HG02973 (cell line): ENCODE results near the gene A4GALT.
A peak's percentile ranks its signal among the peaks of the same experiment; 100 is the strongest.
"Not testable (repeated sequence)": the region's sequence is repeated elsewhere in the genome, so short reads cannot be mapped to it uniquely, and the experiment has no call there.

ENCODE experiments used
- ATAC-seq: cut with Tn5 transposase; IDR thresholded peaks from one replicate; pipeline ENCODE4 v1.9.1; 2021; ENCODE audit warnings: moderate library complexity; ENCODE audit not compliant: unreplicated experiment

Gene A4GALT

DNA sequence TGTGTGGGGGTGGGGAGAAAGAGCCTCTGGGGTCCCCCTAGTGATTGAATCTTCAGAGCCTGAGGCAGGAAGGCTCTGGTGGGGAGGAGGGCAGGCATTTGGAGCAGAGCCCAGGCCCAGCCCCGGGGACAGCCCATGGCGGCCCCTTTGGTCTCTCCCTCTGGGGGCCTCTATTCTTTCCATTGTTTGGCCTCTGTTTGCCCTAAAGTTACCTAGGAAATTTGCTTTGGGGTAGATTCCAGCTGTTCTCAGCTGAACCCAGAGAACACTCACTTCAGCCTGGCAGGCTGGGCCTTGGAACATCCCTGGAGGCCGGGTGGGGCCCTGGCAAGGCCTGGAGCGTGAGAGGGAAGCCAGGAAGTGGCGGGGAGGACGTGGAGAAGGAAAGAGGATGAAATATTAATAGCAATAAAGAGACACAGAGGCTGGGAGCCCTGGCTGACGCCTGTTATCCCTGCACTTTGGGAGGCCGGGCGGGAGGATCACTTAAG lies 22.9 kb upstream of the A4GALT start:
- ATAC-seq: no peak

DNA sequence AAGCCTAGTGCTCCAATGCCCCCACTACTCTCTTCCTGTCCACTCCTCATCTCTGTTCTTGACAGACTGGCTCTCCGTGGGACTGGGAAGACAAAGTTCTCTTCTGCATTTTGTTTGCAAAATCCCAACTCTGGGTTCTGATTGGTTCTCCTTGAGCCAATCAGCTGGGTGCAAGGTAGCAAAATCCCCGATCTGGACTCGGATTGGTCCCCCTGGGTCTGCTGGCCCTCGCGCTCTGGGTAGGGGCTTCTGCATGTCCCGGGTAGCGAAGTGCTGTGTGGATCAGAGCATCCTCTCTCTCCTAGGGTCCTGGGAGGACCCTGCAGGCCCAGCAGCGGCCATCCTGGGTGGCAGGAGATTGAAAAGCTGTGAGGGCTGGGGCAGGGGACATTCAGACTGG lies 22.3 kb upstream of the A4GALT start:
- no peak for ATAC-seq

- ATAC-seq: not testable (repeated sequence)
These were observed 19.6 kb upstream of the A4GALT start for GRCh38 chr22:42740320-42740719.

DNA sequence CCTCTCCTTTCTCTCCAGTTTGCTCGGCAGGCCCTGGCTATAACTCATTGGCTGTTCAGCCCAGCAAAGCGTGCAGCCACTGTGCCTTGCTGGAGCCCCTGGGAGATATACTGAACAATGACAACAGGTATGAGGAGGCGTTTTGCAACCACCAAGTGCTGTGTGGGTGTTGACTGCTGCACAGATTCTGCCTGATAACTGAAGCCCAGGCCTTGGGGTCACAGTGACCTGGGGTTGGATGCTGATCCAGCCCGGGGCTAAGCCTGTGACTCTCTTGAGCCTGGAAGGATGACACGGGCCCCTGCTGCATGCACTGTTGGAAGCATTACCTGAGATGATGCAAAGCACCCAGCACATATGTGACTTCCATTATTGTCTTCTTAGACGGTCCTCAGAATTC lies 13.7 kb upstream of the A4GALT start:
- ATAC-seq: no peak

DNA sequence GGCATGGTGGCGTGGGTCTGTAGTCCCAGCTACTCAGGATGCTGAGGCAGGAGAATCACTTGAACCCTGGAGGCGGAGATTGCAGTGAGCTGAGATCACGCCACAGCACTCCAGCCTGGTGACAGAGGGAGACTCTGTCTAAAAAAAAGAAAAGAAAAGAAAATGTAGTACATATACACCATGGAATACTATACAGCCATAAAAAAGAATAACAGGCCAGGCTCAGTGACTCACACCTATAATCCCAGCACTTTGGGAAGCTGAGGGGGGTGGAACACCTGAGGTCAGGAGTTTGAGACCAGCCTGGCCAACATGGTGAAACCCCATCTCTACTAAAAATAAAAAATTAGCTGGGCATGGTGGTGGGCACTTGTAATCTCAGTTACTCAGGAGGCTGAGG lies 12.7 kb upstream of the A4GALT start:
- ATAC-seq: not testable (repeated sequence)

- no peak for ATAC-seq
These were observed 11.4 kb upstream of the A4GALT start for GRCh38 chr22:42732081-42732480.

DNA sequence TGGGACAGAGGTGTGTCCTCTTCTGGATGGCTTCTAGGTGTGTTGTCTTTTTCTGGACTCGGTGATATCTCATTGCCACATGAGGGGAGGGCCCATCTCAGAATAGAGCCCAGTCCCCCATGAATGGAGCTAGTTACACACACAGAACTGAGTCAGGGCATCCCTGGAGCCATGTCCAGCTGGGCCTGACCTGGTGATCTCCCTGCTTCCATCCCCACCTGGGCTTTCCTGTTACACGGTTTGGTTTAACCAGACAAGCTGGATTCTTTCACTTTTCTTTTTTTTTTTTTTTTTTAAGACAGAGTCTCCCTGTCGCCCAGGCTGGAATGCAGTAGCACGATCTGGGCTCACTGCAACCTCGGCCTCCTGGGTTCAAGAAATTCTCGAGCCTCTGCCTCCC lies 6.1 kb upstream of the A4GALT start:
- no peak for ATAC-seq

DNA sequence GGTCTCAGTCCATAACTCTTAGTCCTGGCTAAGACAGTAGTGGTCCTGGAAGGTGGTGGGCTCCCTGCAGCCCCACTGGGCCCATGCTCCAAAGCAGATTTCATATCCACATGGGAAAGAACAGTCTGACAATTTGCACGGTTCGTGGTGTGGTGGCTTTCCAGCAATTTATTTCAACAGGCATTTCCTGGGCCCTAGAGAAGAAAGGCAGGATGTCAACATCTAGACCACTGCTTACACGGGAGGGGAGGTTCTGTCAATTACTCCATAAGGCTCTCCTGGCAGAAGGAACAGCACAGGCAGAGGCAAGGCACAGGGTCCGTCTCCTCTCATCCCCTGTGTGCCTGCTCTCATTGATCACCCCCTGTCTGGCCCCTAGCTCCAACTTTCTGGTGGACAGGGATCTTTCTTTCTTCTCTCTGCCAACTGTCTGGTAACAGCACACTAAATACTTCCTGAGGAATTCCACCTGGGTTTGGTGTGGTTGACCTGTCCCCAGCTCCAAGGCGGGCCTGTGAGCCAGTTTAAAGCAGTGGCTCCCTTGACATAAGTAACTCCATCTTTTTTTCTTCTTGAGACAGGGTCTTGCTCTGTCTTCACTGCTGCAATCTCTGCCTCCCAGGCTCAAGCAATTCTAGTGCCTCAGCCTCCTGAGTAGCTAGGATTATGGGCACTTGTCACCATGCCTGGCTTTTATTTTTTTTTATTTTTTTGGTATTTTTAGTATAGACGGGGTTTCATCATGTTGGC lies 5.1 kb upstream of the A4GALT start:
- no peak for ATAC-seq

DNA sequence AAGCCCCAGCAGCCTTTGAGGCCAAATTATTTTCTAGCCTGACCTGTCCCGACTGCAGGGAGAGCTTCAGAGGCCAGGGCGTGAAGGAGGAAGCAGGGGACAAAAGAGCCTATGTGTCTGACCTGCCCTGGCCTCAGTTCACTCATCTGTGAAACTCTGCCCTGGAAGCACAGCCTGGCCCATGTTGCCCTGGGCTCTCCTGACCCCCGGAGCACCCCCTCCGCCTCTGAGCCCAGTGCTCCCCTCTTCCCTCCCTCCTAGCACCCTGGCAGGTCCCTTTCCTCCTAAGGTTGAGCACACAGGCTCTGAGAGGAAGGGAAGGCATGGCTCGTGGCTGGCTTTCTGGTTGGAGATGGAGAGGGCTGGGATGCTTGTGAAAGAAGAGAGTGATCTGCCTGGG lies 3.4 kb upstream of the A4GALT start:
- ATAC-seq: no peak

DNA sequence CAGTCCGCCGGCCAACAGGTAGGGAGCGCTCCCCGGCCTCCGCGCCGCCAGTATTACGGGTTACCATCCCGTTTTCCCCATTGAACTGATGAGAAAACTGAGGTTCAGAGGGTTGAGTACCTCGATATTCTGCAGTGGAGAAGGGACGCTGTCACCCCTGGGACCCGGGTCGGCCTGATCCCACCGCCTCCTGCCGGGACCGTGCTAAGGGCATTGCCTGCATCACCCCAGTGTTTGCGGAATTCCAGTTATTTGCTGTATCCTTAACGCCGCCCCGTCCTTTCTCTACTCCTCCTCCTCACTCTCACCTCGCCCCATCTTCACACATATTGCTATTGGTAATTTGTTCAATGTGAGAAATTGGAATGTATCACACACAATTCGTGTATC lies 370 bp upstream of the A4GALT start:
- ATAC-seq: no peak

GRCh38 chr22:42719656-42720262 lies 911 bp downstream of the A4GALT start:
- ATAC-seq: no peak

GRCh38 chr22:42719133-42719532 lies 1.5 kb downstream of the A4GALT start:
- no peak for ATAC-seq

GRCh38 chr22:42717197-42717928 lies 3.3 kb downstream of the A4GALT start:
- ATAC-seq: no peak

GRCh38 chr22:42716649-42717127 lies 4.0 kb downstream of the A4GALT start:
- ATAC-seq: peak; percentile 45

- ATAC-seq: no peak
These were observed 4.4 kb downstream of the A4GALT start for GRCh38 chr22:42716221-42716620.

DNA sequence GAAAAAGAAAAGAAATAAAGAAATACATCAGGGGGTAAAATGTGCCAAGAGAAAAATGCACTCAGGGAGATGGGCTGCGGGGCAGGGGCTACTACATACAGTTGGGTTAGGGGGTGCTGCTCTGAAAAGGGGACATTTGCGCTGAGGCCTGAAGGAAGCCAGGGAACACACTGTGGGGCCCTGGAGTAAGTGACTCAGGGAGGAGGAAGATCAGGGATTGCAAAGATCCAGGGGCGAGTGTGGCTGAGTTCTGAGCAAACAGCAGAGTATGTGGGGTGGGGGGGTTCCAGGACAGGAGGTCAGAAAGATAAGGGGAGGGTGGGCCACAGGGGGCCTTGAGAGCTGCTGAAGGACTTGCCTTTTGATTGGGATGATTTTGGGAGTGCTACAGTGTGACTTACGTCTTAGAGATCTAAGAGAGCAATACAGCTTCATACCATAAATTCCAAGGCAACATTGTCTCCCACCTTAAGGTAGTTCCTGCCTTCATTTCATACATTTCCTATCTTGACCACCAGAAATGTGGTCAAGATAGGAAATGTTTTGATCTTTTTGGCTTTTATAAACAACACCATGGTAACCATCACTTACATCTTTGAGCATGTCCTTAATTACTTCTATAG lies 5.8 kb downstream of the A4GALT start:
- ATAC-seq: no peak

DNA sequence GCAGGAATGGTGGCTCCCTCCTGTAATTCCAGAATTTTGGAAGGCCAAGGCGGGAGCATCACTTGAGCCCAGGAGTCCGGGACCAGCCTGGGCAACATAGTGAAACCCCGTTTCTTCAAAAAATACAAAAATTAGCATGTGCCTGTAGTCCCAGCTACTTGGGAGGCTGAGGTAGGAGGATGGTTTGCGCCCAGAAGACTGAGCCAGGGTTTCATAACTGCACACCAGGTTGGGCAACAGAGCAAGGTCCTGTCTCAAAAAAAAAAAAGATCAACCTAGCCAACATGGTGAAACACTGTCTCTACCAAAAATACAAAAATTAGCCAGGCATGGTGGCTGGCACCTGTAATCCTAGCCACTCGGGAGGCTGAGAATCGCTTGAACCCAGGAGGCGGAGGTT lies 6.4 kb downstream of the A4GALT start:
- no peak for ATAC-seq

DNA sequence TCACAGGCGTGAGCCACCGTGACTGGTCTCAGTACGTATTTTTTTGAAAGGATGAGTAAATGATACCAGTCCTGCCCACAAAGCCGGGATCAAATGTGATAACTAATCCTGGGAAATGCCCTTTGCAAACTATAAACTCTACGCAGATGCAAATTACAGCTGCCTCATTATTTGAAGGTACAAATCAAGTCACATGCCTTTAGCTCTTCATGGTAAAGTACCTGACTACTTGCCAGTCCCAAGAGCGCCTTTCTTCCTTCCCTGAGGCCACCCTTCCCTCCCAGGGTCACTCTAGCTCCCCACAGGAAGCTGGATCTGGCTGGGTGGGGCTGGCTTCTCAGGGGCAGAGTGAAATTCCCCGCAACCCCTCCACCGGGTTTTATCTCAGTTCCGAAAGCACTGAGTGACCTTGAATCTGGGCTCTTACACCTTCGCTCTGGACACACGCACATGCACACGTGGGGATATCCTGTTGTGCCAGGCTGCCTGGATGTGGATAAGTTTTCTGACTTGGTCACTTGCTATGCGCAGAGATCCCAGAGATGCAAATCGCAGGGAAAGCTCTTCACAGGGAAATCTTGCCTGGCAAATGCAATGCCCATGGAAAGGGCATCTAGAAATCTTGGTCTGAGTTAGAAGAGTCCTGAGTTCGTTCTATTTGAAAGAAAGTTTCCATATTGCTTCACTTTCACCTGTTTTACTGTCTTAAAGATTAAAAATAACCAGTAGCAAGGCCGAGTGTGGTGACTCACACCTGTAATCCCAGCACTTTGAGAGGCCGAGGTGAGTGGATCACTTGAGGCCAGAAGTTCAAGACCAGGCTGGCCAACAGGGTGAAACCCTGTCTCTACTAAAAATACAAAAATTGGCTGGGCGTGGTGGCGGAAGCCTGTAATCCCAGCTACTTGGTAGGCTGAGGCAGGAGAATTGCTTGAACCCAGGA lies 8.5 kb downstream of the A4GALT start:
- ATAC-seq: no peak

DNA sequence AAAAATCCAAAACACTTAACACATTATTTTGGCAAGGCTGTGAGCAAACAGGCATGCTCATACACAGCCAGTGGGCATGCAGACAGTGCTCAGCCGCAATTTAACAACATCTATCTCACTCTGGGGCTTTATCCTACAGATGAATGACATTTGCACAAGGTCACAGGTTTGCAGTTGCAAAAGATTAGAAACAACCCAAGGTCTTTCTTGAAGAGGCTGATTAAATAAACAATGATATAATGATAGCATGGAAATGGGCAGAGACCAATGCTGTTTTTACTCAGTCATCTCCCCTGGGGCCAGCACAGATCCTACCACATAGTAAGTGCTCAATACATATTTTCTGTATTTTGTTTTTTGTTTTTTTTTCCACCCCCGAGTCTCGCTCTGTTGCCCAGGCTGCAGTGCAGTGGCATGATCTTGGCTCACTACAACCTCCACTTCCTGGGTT lies 9.4 kb downstream of the A4GALT start:
- ATAC-seq: no peak

DNA sequence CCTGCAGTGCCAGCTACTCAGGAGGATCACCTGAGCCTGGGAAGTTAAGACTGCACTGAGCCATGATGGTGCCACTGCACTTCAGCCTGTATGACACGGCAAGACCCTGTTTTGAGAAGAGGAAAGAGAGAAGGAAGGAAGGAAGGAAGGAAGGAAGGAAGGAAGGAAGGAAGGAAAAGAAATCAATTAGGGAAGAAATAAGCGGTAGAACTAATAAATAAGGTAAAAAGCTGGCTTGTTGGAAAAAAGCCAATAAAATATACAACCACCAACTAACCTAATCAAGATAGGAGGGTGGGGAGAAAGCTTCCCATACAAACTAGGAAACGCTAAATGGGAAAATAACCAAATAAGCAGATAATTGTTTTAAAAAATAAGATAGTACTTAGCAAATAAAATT lies 12.3 kb downstream of the A4GALT start:
- ATAC-seq: no peak
